ENCODE measurements around the gene PNRC1.
A peak's percentile ranks its signal among the peaks of the same experiment; 100 is the strongest.
"Not testable (repeated sequence)": the region's sequence is repeated elsewhere in the genome, so short reads cannot be mapped to it uniquely, and the experiment has no call there.

PNRC1 gene

DNA sequence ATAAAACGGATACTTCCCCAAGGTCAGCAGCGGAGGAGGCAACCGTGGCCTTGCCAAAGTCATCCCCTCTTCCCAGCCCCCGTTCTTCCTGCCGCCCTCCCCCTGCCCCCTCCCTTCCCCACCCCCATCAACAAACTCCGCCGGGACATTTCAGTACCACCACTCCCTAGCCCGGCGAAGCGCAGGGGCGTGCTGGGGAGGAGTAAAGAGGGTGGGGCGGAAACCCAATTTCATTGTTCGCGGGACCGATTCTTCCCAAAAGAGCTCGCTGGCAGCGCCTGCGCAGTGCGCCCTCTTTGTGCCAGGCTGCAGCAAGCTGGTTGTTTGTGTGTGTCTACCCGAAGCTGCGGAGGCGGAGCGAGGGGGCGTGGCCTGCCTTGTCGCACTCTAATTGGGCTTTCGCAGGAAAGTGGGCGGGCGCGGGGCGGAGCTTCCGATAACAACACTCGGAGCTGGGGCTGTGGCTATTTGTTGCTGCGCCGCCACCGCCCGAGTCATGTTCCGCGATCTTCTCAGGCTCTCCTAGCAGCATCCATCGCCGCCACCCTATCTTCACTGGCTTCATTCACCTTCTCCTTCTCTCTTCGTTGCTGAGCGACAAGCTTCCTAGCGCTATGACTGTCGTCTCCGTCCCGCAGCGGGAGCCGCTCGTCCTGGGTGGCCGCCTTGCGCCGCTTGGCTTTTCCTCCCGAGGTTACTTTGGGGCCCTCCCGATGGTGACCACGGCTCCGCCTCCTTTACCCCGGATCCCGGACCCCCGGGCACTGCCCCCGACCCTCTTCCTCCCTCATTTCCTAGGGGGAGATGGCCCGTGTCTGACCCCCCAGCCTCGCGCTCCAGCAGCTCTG lies at the start of gene PNRC1:
TSS of gene PNRC1 (plus strand) at position 471 of the 848 bp plus-strand sequence. CDS start at position 615, 144 bp downstream.
- DNase-seq: peak; percentile 100

DNA sequence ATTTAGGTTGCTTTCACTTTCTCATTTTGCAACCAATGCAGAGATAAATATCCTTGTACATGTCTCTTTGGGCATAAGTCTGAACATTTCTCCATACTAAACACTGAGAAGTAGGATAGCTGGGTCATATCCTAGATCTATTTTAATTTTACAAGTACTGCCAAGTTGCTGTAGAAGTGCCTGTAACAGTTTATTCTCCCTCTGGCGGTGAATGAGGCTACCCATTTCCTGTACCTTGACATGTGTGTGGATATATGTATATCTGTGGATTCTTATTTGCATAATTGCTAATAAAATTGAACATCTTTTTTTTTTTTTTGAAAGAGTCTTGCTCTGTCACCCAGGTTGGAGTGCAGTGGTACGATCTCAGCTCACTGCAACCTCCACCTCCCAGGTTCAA lies 48.0 kb upstream of the PNRC1 start:
- no peak for DNase-seq

DNA sequence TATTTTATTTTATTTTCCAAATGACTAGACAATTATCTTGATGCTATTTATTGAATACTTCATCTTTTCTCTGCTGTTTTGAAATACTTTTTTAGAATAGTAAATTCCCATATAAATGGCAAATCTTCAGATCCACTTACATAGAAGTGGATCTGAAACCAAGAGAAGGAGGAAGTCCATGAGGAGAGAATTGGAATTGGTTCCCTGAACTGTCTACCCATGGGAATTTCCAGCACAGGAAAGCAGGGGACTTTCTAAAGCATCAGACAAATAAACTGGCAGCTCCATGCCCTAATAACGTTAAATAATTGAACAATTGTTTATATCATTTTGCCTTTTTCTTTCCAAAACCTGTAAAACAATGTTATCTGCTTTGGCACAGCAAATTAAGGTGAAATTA lies 47.1 kb upstream of the PNRC1 start:
- DNase-seq: no peak

DNA sequence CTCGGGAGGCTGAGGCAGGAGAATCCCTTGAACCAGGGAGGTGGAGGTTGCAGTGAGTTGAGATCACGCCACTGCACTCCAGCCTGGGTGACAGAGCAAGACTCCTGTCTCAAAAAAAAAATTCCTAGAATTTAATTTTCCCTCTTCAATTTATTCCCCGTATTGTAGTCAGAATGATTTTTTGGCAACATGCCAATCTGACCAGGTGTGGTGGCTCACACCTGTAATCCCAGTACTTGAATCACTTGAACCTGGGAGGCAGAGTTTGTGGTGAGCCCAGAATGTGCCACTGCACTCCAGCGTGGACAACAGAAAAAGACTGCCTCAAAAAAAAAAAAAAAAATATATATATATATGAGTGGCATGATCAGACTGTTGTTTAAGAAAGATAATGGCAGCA lies 46.4 kb upstream of the PNRC1 start:
- DNase-seq: peak; percentile 24

DNA sequence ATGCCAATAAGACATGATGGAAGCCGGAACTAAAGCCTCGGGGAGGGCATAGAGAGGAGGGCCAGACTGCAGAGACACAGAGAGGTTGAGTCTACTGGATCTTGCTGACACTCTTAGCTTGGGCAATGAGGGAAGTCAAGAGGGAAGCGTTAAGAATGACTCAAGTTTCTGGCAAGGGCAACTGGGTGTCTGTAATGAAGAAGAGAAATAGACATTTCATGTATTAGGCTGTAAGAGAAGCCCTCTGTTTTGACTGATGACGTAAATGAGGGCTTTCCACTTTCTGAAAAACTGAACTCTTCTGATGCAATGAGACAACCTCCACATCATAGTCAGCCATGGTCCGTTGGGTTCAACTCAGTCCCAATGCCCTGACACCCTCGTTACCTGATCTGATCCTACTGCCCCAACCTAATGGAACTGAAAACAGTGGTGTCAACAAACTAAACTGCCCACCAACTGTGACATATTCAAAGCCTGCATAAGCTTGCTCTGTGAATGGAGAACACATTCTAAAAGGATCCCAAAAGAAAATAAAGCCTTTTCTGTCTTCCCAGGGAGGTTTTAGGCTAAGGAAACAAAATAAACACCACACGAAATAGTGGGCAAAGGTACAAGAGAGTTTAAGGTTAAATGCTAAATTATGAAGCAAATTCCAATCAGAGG lies 45.8 kb upstream of the PNRC1 start:
- DNase-seq: no peak

DNA sequence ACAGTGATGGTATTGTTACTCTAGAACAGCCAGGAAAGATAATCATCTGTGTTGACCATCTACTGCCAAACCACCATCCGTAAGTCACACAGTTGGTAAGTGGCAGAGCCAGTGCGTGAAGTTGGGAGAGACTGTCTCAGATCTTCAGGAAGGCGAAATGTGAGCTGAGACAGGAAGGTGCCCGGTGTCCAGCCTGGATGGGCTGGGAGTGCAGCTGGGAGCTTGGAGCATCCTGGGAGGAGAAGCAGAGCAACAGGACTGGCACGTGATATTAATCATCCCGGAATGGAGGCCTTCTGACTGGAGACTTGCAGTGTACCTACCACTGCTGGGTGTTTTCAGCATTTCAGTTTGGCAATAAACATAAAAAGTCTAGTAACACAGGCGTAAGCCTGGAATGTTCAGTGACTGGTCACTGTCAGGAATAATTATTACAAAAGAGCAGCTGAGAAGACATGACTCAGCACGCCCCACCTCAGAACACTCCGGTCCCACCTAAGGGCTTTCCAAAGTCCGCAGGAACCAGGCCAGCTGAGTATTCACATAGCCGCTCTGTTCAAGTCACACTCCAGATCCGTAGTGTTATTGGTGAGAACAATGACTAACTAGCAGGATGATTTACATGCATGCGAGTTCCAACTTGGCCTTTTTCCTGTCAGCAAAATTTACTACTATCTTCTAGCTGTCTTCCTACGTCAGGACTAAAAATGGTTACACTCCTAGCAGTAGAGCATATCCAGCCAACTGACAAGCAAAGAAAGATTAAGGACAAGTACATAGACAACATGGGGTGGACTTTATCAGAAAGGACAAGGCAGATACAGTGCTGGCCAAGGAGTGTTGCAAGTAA lies 45.1 kb upstream of the PNRC1 start:
- no peak for DNase-seq

DNA sequence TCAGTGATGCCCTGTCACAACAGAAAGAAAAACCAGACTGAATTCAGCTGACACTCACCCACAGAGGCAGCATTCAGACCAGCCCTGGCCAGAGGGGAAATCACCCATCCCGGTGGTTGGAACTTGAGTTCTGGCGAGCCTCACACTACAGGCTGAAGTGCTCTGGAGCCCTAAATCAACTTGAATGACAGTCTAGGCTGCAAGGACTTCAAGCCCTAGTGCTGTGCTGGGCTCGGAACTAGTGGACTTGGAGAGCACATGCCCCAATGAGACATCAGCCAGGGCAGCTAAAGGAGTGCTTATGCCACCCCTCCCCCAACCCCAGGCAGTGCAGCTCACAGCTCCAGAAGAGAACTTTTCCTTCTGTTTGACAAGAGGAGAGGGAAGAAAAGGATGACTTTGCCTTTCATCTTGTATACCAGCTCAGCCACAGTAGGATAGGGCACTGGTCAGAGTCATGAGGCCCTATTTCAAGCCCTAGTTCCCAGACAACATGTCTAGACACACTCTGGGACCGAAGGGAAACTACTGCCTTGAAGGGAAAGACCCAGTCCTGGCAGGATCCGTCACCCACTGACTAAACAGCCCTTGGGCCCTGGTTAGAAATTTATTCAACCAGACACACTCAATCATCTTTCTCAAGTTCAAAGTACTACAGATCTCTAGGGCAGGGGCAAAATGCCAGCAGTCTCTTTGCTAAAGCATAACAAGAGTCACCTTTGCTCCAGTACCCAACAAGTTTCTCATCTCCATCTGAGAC lies 43.2 kb upstream of the PNRC1 start:
- no peak for DNase-seq

DNA sequence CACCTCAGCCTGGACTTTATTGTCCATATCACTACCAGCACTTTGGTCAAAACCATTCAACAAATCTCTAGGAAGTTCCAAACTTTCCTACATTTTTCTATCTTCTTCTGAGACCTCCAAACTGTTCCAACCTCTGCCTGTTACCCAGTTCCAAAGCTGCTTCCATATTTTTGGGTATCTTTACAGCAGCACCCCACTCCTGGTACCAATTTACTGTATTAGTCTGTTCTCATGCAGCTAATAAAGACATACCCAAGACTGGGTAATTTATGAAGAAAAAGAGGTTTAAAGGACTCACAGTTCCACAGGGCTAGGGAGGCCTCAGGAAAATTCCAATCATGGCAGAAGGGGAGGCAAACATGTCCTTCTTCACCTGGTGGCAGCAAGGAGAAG lies 42.7 kb upstream of the PNRC1 start:
- DNase-seq: not testable (repeated sequence)

DNA sequence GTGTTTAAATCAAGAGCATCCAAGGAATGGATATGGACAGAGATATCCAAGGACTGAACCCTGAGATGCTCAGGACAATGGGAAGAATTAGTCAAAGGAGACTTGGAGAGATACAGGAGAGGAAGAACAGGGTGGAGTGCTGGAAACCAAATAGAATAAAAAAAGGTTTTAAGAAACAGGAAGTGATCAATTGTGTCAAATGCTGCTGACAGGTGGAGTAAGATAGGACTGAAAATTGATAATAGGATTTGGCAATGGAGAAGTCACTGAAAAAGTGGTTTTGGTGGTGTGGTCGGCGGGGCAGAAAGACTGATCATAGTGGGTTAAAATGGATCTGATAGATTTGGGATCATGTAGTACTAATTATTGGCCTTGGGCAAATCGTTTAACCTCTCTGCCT lies 37.9 kb upstream of the PNRC1 start:
- no peak for DNase-seq

DNA sequence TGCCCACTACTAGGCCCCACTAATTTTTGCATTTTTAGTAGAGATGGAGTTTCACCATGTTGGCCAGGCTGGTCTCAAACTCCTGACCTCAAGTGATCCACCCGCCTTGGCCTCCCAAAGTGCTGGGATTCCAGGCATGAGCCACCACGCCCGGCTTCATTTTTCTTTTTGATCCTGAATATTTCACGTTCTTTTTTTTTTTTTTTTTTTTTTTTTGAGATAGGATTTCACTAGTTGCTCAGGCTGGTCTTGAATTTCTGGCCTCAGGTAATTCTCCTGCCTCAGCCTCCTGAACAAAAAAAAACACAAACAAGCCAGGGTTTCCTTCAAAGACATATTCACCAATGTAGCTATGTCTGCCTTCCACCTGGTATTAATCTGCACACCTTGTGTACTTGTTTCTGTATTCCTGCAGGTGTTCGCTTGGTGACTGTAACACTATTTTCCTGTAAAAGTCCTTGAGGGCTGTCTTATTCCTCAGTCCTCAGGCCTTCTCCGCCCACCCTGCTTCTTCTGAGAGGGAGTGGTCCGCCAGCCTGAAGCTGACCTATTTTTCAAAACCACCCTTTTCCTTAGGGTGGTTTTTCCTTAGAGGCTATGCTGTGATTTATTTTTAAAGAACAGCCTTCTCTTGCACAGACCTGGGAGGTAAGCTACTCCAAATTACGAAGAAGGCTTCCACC lies 36.1 kb upstream of the PNRC1 start:
- DNase-seq: no peak

DNA sequence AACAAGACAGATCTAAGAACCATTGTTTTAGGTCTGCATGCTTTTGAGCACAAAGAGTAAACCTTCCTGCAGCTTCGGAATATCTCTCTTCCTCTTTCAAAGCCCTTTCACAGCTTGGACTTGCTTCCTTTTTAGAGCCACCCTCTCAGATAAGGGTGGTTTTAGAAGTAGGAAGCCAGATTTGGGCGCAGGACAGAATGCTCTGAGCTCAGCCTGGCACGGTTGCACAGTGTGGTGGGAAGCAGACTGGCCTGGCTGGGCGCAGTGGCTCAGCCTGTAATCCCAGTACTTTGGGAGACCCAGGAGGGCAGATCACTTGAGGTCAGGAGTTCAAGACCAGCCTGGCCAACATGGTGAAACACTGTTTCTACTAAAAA lies 35.6 kb upstream of the PNRC1 start:
- DNase-seq: no peak

DNA sequence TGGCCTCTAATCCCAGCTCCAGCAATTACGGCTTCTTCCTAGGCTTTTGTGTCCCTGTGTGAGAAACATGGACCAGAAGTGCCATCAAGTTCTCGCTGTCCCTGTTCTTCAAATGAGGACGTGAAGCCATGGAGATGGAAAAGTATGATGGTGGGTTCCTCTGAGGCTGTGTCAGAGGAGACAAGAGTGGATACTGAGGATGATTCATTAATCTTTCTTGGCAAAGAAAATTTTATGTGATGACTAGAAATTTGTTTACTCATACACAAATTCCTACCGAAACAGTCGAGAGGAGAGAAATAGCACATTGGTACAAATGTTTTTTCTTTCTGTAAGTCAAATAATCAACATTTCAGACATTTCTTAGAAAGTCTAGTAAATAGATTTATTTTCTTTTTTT lies 35.0 kb upstream of the PNRC1 start:
- no peak for DNase-seq

DNA sequence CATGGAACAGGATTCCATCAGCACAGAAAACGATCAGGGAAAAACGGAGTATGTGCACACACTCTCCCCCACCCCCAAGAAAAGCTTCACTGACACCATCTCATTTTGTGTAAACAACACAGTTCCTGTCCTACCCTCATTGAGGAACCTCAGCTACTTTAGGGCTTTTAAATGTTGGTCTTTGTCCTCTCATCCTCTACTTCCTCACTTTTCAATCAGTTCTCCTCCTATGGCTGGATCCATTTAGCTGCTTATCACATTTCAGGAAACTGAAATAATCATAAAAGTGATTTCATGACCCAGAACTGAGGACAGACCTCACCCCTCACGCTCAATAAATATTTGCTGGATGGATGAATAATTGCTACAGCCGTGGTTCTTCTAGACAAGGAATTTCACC lies 33.1 kb upstream of the PNRC1 start:
- no peak for DNase-seq

DNA sequence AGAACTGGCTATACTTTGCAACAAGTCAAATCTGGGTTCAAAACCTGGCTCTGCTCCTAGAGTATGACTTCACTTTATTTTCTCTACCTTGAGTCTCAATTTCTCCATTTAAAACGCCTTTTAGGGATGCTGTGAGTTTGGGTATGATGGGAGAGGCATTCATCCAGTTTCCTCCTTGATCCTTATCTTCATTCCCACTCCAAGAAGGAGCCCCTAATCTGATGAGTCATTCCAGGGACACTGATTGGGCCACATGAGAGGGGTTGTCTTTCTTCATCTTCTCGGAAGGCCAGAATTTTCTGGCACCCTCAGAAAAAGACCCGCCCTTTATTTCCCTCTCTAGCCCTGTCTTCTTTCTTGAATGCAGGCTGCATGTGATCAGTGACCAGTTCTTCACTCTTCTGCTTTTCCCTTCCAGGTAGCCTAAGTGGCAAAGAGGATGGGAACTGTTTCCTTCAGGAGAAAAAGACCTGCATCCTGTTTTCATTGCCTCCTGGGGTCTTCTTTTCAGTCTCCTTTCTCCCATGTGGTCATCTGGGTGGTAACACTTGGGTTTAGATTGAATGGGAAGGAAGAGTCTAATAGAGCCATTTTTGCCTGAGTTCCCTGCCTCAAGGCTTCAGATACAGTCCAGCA lies 32.1 kb upstream of the PNRC1 start:
- DNase-seq: no peak

DNA sequence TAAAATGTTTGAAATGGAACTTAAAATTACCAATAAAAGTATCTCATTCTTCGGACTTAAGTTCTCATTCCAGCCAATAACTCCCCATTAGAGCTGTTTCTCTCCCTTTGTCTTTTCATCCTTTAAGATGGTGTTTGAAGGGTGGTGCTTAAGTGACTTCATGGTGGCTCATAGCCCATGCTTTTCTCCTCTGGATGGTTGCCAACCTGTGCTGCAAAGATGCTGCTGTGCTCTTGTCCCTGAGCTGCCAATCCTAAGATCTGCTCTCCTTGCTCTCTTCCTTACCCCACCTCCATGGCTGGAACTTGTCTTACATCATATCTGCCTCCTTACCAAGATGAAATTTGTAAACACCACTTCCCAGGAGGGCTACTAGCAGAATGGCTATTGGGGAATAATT lies 31.6 kb upstream of the PNRC1 start:
- DNase-seq: no peak

DNA sequence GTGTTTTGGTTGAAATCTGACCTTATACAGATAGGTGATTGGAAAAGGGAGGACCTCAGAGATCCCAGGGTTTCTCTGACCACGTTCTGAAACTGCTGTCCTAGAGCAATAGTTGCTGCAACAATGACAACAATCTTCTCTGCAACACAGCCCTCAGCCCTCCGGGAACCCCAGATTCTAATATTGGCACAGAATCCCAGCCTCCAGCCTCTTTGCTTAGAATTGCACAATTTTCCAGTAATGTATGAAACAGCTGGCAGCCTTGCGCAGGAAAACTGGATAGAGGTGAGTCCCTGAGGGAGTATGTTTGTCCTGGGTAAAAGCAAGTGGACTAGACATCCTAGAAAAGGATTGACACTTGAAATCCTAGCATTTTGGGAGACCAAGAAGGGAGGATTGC lies 30.4 kb upstream of the PNRC1 start:
- no peak for DNase-seq

DNA sequence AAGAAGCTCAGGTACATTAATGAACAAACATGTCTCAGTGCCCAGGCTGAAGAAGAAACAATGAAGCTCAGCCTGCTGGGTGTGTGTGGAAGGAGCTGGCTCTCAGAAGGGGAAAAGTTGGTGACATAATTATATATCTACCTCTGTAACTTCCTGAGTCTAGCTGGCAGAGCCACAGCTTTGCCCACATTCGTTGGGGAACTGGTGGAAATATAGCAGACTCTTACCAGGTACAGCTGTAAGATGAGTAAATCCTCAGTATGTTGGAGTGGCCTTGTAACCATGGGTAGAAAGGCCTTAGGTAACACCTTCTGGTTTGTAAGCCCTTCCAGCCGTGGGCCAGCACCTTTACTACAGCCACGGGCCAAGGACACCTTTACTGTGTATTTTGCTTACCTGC lies 29.9 kb upstream of the PNRC1 start:
- no peak for DNase-seq

DNA sequence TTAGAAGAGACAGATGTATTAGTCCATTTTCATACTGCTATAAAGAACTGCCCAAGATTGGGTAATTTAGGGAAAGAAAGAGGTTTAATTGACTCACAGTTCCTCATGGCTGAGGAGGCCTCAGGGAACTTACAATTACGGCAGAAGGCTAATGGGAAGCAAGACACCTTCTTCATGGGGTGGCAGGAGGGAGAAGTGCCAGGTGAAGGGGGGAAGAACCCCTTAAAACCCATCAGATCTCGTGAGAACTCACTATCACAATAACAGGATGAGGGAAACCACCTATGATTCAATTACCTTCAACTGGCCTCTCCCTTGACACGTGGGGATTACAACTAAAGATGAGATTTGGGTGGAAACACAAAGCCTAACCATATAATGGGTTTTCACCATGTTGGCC lies 28.9 kb upstream of the PNRC1 start:
- DNase-seq: no peak

DNA sequence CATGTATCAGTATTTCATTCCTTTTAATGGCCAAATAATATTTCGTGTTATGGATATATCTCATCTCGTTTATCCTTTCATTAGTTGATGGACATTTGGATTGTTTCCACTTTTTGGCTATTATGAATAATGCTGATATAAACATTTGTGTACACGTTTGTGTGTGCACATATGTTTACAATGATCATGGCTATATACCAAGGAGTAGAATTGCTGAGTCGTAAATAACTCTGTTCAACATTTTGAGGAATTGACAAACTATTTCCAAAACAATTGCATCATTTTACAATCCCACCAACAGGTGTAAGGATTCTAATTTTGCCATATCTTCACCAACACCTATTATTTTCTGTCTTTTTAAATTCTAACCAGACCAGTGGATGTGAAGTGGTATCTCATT lies 26.3 kb upstream of the PNRC1 start:
- DNase-seq: no peak

DNA sequence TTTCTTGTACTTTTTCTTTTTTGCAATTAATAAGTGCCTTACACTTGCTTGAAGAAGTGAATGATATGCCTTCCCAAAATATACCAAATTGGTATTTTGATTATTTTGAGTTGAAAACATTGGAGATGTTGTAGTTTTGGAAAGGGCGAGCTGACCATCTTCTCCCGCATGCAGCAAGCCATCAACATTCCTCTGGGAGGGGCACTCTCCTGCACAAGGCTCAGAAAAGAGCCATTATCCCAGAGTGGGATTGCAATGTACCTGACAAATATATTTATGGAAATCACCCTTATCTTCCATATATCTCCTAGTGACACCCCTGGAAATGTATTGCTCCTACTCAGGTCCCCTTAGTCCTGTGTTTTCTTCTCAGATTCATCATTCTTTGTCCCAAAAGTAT lies 22.8 kb upstream of the PNRC1 start:
- DNase-seq: no peak

DNA sequence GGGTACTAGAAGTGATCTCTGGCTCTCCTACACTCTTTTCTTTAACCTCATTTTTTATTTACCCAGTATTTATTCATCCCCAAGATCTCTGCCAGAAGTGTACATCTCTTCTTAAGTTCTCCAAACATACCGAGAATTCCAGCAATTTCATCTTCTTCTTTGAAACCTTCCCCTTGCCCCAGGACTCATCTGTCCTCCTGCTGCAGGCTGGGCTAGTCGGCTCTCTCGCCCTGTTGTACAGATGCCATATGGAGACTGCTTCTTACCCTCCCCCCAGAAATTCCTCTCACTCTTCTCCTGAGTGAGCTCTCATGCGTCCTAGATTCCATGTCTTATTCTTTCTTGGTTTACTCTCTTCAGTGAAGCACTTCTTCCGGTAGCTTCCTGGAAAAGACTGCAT lies 21.9 kb upstream of the PNRC1 start:
- DNase-seq: no peak

DNA sequence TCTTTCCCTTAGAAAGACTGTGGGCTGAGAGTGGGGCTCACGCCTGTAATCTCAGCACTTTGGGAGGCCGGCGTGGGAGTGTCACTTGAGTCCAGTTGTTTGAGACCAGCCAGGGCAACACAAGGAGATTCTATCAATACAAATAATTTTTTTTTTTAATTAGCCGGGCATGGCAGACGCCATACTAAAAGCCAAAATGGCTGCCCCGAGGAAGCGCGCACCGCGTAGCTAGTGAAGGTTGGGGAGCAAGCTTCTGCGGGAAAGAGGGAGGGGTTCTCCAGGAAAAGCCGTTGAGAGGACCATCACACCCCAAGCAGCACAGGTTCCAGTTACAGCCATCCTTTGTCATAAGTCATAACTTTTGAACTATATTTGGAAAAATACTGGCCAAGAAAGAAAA lies 21.3 kb upstream of the PNRC1 start:
- DNase-seq: no peak
